GM18505 (cell line): ENCODE measurements around the gene TRIM36.

Experiments used
- ATAC-seq: cut with Tn5 transposase; IDR thresholded peaks from one replicate; pipeline ENCODE4 v1.9.1; 2021; ENCODE audit not compliant: unreplicated experiment
- POLR2A ChIP-seq: IDR thresholded peaks from 4 replicates; pipeline ENCODE4 v1.6.1; 2011; ENCODE audit warnings: borderline replicate concordance; ENCODE audit not compliant: insufficient read depth, insufficient read length; ENCODE audit errors: extremely low read depth

The TRIM36 gene

GRCh38 chr5:115084246-115084793 lies 85.4 kb downstream of the TRIM36 start:
- no peak for ATAC-seq
- no peak for TF ChIP-seq POLR2A

- ATAC-seq: no peak
- TF ChIP-seq POLR2A: no peak
Measured at GRCh38 chr5:115079924-115080623, 89.6 kb downstream of the TRIM36 start.
